NCI-H2107 (cell line): ENCODE data around the gene MX1.

Experiments
- DNase-seq: peaks from one replicate; lab custom pipeline; 2025; lab: John Stamatoyannopoulos, UW

The MX1 gene

DNA sequence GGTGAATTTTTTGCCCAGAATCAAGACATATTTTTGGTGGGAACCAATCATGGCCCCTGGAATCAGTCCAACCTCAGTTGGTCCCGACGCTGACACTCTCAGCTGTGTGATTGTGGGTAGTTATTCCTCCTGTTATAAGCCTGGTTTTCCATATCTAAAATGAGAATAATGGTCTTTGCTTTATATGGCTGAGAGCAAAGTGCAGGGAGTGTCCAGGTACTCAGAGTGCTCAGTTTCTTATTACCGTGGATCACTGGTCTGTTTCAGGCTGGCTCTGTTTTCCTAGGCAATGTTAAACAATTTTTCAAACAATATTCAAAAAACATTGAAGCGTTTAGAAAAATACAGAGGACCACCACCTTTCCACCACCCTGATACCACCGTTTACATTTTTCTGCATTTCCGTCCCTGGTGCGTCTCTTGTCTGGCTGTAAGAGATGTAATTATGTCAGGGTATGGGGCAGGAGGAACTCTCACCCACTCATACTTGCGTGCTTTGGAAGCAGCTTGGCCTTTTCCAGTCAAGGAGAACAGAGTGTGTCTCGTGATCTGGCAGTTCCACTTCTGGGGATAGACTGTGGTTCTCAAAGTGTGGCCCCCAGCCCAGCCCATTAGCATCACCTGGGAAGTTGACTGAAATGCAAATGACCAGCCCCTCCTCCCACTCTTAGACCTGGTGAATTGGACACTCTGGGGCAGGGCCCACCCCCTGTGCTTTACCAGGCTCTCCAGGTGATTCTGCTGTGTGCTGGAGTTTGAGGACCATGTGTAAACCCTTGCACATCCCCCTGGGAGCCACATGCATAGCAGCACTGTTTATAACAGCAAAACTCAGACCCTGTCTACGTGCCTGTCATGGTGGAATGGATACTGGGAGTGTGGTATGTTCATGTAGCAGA is 6.8 kb downstream of the MX1 start:
- DNase-seq: no peak

DNA sequence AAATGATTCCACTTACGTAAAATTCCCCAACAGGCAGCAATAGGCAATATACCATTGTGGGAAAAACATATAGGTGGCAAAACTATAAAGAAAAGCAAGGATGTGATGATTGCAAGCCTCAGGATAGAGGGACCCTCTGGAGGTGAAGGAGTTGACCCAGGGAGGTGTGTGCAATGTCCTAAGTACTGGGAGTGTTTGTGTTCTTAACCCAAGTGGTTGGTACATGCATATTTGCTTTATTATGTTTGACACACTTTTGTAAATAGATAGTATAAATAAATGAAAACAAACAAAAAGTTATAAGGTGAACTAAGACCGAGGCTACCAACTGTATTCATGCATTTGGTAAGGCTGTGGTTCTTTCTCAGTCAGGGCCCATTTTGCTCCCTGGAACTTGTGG is 7.5 kb downstream of the MX1 start:
- DNase-seq: no peak

DNA sequence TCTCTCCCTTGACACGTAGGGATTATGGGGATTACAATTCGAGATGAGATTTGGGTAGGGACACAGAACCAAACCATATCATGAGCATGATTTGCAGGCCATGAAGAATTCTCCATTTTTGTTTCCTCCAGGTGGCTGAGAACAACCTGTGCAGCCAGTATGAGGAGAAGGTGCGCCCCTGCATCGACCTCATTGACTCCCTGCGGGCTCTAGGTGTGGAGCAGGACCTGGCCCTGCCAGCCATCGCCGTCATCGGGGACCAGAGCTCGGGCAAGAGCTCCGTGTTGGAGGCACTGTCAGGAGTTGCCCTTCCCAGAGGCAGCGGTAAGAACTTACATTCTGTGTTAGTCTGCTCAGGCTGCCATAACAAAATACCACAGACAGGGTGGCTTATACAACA is 9.7 kb downstream of the MX1 start:
- no peak for DNase-seq

DNA sequence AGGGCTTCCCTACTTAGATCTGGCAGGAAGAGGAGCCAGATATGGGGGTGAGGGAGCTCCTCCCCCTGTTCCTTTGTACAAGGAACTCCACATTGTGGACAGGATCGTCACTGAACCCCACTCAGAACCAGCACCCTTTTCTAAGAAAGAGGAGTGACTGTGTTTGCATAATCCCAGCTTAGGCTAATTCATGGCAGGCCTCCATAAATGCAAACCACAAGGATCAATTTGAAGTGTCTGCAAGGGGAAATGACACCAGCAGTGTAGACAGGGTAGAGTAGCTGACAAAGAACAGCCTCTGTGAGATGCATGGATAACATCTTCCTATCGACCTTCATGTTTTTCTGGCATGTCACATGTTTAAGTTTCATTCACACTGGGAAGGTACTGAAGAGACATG is 11.7 kb downstream of the MX1 start:
- no peak for DNase-seq

DNA sequence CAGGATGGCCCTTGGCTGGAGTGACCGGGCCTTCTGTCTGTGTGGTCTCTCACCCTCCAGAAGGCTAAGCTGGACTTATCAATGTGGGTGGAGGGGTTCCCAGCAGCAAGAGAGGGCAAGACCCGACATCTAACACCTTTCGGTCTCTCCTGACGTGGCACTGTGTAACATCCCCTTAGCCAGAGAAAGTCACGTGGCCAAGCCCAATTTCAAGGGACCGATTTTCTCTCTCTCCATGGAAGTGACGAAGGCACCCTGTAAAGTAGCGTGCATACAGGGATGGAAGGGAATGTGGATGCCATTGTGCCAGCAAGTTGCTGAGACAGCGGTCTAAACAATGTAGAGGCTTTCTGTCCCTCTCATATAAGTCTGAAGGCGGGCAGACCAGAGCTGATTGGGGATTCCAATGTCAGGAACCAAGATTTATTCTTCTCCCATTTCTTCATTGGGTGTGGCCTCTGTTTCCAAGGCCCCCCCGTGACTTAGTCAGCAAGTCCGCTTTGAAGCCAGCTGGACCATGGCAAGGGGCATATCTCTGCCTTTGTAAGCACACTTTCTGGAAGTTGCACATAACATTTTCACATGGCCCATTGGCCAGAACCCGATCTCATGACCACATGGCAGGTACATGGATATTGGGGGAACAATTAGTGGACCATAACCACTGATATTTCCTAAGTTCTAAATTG is 12.5 kb downstream of the MX1 start:
- DNase-seq: no peak

DNA sequence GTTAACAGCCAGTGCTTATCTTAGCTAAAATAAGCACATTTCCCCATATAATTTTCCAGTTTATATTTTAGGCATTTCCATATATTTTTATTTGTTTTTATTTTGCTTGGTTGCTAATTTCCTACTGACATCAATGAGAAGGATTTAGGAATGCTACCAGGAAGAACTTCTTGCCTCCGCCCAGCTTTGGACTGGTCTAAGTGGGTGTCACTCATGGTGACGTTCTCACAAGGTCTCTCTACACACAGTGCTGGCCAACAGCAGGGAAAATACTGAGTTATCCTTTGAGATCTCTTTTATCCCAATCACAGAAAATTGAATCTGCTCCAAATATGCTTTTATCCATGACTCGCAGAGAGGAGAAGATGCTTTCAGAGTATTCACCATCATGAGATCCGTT is 13.2 kb downstream of the MX1 start:
- DNase-seq: no peak

DNA sequence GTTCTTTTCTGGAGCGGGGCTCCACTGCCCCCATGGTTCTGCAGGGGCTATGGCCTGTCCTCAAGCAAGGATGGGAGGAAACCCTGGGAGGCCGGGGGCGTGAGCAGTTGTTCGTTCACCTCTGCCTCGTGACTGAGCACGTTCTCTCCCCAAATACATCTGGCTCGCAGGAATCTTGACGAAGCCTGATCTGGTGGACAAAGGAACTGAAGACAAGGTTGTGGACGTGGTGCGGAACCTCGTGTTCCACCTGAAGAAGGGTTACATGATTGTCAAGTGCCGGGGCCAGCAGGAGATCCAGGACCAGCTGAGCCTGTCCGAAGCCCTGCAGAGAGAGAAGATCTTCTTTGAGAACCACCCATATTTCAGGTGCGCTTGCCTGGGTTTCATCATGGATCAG is 15.5 kb downstream of the MX1 start:
- no peak for DNase-seq

DNA sequence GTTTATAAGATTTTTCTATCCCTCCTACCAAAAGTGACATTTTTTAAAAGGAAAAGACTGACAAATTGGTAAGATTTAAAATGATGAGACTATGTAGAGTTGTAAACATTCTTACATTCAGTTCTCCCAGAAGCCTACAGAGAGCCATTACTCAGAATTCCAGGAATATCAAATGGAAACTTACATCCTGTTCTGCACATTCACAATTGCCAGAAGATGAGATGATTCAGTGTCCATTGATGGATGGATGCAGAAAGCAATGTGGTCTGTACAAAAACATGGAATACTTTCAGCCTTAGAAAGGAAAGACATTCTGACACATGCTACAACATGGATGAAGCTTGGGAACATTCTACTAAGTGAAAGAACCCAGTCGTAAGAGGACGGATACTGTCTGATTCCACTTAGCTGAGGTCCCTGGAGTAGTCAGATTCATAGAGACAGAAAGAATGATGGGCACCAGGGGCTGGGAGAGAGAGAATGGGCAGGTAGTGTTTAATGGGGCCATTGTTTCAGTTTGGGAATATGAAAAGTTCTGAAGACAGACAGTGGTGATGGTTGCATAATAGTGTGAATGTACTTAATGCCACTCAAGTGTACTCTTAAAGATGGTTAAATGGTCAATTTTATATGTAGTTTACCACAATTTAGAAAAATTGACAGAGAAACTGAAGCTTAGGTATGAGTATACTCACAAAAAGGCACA is 16.6 kb downstream of the MX1 start:
- no peak for DNase-seq

DNA sequence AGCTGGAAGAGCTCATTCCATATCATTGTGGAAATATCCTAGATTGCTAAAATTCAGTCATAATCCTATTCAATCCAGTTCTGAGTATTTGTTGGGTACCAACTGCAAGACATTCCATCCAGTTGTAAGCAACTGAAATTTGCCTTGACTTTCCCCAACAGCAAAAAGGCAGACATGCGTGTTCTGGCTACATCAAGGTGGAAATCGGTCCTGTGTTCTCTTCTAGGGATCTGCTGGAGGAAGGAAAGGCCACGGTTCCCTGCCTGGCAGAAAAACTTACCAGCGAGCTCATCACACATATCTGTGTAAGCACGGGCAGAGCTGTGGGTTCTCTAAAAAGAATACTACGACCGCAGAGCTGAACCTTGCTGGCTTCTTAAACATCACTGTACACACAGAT is 17.5 kb downstream of the MX1 start:
- DNase-seq: no peak

DNA sequence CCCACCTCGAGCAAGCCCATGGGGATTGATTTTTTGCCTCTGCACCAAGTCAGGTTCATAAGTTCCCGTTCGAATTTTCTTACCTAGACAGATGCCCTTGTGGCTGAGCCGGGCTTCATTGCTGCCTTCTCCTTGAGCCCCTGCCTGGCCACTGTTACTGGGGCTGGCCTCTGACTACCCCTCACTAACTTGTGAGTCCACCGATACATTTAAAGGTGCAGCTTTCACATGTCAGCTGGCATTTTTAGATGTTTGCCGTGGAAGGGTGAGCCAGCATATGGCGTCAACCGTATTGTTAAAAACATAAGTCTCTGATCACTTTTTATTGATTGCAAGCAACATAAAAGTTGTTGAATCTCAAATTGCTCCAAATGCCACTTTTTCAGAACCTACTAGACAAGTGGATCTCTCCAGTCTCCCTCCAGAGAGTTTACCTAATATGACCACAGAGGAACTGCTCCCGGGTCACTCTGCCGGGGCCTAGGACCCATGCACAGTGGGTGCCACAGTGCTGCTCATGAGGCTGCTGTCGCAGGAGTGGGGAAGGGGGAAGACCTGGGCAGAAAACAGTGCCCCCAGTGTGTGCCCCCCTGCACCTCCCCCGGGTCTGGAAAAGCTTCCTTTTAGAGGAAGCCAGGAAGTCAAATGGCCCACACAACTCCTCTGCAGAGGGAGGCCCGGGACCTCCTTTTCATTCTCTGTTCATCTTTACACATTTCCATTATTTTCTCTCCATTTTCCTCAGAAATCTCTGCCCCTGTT is 18.8 kb downstream of the MX1 start:
- no peak for DNase-seq

DNA sequence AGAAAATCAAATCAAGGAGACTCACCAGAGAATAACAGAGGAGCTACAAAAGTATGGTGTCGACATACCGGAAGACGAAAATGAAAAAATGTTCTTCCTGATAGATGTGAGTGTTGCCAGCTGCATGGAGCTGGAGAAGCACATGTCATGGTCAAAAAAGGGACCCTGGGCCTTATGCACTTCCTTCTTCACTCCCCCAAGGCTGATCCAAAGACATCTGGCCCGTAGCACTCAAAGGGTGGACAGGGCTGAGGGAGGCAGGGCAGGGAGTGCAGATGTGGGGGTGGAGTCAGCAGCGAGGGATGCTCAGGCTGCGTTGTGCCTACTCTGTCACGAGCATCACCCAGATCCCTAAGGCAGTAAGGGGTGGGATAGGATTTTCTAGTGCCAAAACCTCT is 19.4 kb downstream of the MX1 start:
- DNase-seq: no peak

DNA sequence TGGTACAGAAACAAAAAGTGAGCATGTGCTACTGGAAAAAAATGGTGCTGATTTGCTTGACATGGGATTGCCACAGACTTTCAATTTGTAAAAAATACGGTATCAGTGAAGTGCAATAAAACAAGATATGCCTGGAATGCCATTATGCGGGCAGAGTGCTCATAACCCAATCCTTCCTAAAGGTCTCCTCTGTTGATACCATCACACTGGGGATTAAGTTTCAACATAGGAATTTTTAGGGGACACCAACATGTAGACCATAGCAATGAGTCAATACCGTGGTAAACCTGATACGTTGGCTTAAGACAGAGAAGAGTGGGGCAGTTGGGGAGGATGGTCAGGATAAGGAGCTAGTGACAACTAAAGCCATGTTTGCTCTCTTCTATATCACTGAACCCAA is 20.5 kb downstream of the MX1 start:
- no peak for DNase-seq

DNA sequence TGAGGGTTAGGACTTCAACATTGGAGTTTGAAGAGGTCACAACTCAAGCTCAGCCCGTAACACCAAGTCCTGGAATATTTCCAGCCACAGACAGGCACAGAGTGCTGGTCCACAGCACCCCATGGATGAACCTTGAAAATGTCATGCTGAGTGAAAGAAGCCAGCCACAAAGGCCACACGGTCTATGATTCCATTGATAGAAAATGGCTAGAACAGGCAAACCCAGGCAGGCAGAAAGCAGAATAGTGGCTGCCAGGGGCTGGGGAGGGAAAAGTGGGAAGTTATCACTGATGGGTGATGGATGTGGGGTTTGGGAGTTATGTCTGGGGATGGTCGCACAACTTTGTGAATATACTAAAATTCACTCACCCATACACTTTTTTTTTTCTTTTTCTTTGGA is 21.3 kb downstream of the MX1 start:
- DNase-seq: no peak

DNA sequence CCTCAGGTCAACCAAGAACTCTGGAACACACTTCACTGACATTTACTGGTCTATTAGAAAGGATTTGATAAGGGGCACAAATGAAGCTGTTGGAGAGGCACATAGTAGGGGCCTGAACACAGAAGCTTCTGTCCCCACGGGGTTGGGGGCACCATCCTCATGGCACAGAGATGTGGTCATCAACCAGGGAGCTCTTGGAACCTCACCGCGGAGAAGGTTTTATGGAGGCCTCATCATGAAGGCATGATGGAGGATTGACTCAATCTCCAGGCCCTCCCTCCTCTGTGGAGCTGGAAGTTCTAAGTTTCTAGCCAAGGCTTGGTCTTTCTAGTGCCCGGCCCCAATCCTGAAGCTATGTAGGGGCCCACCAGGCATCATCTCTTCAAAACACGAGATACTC is 23.6 kb downstream of the MX1 start:
- no peak for DNase-seq

DNA sequence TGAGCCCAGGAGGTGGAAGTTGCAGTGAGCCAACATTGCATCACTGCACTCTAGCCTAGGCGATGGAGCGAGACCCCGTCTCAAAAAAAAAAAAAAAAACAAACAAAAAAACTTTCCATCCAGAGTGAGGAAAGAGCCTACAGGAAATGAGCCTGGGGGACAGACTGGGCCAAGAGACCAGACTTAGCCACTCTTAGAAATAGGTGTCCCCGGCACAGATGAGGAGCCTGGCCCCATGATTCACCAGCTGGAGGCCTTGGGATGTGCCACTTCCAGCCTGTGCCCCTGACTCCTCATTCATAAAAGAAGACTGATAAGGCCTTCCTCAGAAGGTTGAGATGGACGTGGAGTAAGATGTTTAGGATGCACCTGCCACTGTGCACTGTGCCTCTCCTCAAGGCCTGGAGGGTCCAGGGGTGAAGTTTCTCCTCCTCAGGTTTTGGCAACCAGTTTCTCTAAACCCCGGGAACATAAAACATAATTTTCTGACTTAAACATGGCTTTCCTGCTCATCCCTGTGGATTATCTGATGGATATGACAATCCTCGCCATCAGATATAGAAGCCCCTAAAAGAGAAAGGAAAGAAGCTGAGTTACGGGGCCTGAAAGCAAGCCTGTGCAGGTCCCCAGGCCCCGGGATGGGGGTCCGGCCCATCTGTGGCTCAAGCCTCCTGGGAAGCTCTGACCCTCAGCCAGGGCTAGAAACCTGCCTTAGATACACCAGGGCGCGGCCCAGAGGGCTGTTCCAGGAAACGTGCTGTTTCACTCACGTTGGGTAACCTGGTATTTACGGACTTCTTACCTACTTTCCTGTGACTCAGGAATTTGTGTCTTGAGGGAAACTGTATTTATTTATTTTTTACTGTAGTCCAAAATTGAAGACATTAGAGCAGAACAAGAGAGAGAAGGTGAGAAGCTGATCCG is 26.0 kb downstream of the MX1 start:
- DNase-seq: no peak

DNA sequence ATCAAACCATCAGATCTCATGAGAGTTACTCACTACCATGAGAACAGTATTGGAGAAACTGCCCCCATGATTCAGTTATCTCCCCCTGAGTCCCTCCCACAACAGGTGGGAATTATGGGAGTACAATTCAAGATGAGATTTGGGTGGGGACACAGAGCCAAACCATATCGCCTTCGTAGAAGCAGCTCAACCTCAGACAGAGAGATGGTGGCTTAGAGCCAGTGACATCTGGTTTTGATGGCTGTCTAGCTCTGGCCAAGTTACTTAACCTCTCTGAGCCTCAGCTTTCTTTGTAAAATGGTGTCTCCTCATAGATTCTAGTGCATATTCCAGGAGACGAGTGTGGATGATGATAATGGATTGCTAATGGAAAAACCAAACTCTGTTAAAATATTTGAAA is 27.2 kb downstream of the MX1 start:
- DNase-seq: no peak

DNA sequence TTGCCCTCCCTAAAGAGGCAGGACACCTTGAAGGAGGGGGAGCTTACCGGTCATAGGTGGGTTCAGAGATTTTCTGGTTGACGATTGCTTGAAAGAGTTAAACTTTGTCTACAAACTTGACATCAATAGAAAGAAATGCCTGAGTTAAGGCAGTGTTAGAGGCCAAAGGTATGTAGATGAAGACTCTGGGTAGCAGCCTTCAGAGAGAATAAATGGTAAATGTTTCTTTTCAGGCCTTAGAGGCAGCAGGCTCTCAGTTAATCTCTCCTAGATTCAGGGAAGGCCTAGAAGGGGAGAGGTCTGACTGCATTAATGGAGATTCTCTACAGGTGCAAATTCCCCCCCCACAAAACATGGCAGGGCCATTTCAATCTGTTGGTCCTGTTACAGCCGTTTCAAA is 27.7 kb downstream of the MX1 start:
- DNase-seq: no peak

DNA sequence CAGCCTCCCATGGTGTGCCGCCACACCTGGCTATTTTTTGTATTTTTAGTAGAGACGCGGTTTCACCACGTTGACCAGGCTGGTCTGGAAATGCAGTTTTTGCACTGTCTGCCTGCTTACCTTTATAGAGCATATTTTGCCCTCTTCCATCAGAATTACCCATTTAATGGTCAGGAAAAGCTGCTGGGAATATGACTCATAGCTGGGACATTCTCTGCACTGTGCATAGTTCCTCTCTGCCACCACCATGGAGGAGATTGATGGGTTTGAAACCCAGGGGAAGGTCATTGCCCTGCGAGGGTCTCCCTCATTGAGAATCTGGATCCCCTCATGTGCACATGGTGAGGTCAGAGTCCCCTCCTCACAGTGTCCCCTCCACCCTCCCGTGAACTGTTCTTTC is 32.1 kb downstream of the MX1 start:
- no peak for DNase-seq

DNA sequence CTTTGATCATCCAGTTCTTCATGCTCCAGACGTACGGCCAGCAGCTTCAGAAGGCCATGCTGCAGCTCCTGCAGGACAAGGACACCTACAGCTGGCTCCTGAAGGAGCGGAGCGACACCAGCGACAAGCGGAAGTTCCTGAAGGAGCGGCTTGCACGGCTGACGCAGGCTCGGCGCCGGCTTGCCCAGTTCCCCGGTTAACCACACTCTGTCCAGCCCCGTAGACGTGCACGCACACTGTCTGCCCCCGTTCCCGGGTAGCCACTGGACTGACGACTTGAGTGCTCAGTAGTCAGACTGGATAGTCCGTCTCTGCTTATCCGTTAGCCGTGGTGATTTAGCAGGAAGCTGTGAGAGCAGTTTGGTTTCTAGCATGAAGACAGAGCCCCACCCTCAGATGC is 32.5 kb downstream of the MX1 start:
- DNase-seq: no peak

DNA sequence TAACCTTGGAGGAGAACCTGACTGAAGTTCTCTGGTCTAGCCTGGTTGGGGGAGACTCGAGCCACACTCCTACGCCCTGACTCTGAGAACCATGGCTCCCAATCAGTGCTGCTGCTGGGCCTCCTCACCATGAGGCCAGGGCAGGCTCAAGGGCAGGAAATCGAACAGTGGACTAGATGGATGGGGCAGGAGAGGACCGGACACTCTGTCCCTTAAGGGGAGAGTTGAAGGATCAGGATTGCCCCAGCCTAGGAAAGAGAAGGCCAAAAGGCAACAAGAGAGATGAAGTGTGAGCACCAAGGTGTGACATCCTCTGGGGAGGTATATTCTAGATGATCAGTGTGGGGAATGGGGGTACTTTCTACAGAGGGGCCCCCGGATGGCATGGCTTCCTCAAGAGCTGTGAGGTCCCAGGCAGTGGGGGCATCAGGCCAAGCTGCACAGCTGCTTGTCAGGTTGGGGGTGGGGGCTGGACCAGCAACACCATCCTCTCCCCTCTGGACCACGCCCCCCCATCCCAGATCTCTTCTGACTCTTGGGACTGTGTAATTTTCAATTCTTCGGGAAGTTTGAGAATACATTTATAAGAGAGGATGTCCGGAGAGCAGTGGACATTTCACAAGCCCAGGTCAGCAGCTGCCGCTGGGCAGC is 34.0 kb downstream of the MX1 start:
- DNase-seq: no peak
